ENCODE measurements around the gene SEMA3E.

DNA sequence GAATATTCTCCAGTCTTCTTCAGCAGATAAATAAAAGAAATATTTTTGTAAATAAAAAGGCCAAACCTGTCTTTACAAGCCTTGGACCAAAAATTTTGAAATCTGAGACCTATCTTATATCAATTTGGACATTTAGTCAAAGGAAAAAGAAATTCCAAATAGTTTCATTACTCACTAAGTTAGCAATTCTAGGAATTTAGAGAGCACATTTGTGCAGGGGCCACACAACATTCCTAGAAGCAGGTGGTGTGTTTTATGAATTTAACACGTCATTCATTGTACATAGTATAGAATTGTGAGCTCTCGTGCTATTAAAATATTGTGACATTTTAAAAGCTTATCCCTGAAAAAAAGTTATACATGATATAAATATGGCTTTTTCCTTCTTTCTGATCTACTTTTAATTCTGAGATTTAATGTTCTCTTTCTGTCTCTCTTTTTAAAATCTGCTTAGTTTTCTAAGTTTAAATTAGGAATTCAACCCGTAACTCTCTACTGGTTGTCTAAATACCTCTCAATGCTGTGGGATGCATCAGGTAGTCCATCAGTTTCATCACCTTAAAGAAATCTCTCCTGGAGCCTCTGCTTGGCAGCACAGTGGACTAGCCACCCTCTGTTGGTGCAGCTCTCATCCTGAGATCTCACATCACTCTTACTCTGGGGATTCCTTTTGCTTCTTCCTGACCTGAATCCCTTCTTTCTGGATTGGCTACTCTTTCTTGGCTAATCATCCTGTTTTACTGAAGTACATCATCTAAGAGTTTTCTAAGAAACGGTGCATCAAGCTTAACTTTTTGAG is 124.5 kb downstream of the SEMA3E start:
- TF ChIP-seq, protein P1, sequence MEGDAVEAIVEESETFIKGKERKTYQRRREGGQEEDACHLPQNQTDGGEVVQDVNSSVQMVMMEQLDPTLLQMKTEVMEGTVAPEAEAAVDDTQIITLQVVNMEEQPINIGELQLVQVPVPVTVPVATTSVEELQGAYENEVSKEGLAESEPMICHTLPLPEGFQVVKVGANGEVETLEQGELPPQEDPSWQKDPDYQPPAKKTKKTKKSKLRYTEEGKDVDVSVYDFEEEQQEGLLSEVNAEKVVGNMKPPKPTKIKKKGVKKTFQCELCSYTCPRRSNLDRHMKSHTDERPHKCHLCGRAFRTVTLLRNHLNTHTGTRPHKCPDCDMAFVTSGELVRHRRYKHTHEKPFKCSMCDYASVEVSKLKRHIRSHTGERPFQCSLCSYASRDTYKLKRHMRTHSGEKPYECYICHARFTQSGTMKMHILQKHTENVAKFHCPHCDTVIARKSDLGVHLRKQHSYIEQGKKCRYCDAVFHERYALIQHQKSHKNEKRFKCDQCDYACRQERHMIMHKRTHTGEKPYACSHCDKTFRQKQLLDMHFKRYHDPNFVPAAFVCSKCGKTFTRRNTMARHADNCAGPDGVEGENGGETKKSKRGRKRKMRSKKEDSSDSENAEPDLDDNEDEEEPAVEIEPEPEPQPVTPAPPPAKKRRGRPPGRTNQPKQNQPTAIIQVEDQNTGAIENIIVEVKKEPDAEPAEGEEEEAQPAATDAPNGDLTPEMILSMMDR (IDR thresholded peaks at IDR 0.05), result no peak
- TF ChIP-seq POLR2A (IDR thresholded peaks at IDR 0.05), result no peak
